Smooth muscle cell (in vitro differentiated cells): ENCODE measurements around the gene VWA5A. TPM values are rescaled to one million over a fixed set of nuclear protein-coding genes. Genes with fewer than 3 reads are reported as not detected.

ENCODE experiments used
- DNase-seq: peaks from one replicate; lab custom pipeline; 2025; ENCODE audit not compliant: unreplicated experiment; lab: John Stamatoyannopoulos, UW
- H2AFZ ChIP-seq: fragments of 200-600 bp; sonication (generic); 2 replicates; pipeline ENCODE4 v1.6.0; 2016; ENCODE audit warnings: antibody characterized with exemption, low read depth, mild to moderate bottlenecking
- H3F3A ChIP-seq: fragments of 200-600 bp; sonication (generic); 2 replicates; pipeline ENCODE4 v1.6.0; 2017; ENCODE audit warnings: antibody characterized with exemption, low read depth
- H3K27ac ChIP-seq: fragments of 200-600 bp; sonication (generic); 2 replicates; pipeline ENCODE4 v1.5.1; 2016; ENCODE audit warnings: low read depth, mild to moderate bottlenecking
- H3K27me3 ChIP-seq: fragments of 200-600 bp; sonication (generic); 2 replicates; pipeline ENCODE4 v1.6.1; 2016; ENCODE audit warnings: low read depth, mild to moderate bottlenecking
- H3K36me3 ChIP-seq: fragments of 200-600 bp; sonication (generic); 2 replicates; pipeline ENCODE4 v1.5.1; 2016; ENCODE audit warnings: low read depth
- H3K4me1 ChIP-seq: fragments of 200-600 bp; sonication (generic); 2 replicates; pipeline ENCODE4 v1.5.1; 2016; ENCODE audit warnings: low read depth
- H3K4me2 ChIP-seq: fragments of 200-600 bp; sonication (generic); 2 replicates; pipeline ENCODE4 v1.6.0; 2016; ENCODE audit warnings: mild to moderate bottlenecking
- H3K4me3 ChIP-seq: fragments of 200-600 bp; sonication (generic); 2 replicates; pipeline ENCODE4 v1.5.1; 2016; ENCODE audit warnings: mild to moderate bottlenecking
- H3K79me2 ChIP-seq: fragments of 200-600 bp; sonication (generic); 2 replicates; pipeline ENCODE4 v1.6.0; 2016; ENCODE audit warnings: low read depth, mild to moderate bottlenecking
- H3K9ac ChIP-seq: fragments of 200-600 bp; sonication (generic); 2 replicates; pipeline ENCODE4 v1.6.0; 2016; ENCODE audit warnings: low read depth
- H3K9me3 ChIP-seq: fragments of 200-600 bp; sonication (generic); replicated peaks from 2 replicates; pipeline ENCODE4 v1.5.1; 2016; ENCODE audit warnings: low read depth
- H4K20me1 ChIP-seq: fragments of 200-600 bp; sonication (generic); 2 replicates; pipeline ENCODE4 v1.6.0; 2016; ENCODE audit warnings: low read depth
- CTCF ChIP-seq: fragments of 200-600 bp; sonication (generic); IDR thresholded peaks from 2 replicates; pipeline ENCODE4 v1.5.1; 2017; ENCODE audit warnings: borderline replicate concordance, mild to moderate bottlenecking, antibody characterized with exemption; ENCODE audit not compliant: insufficient read depth, poor library complexity, severe bottlenecking
- WGBS: methylation state at CpG from one replicate; pipeline ENCODE4 v1.1.7; 2016; ENCODE audit warnings: low lambda C conversion rate; 5-methylcytosine and 5-hydroxymethylcytosine counted together
- polyA plus RNA-seq: library from polyadenylated mRNA; unstranded; fragments of >200 nt; fragmentation: Nextera tagmentation; extraction: Ambion mirVana; gene quantifications from 2 replicates; pipeline ENCODE4 v1.2.1, GENCODE V29; 2016
- total RNA-seq: library from RNA; depleted of rRNA; stranded (reverse); fragments of >200 nt; gene quantifications from 2 replicates; pipeline ENCODE4 v1.2.3, GENCODE V29; 2014

The VWA5A gene
- total and polyA plus RNA-seq, 2 experiments from 2014 or later = 11.5 to 12.3 TPM

- TF ChIP-seq CTCF = no peak
- Histone ChIP-seq H3K4me3 (no peak overlapping the region), H3K79me2 (no peaks in the 10 kb centered on the region), H3K27me3 (no peaks in the 10 kb centered on the region), H2AFZ (no peak overlapping the region), H3K27ac (no peak overlapping the region), H4K20me1 (no peaks in the 10 kb centered on the region), H3K36me3 (no peaks in the 10 kb centered on the region), H3K9me3 (no peaks in the 10 kb centered on the region), H3K4me2 (no peak overlapping the region), H3F3A (no peaks in the 10 kb centered on the region), H3K4me1 (no peaks in the 10 kb centered on the region), H3K9ac (no peak overlapping the region)
- WGBS = 99% methylated on average over 6 of the region's 6 CpGs
- DNase-seq = no peak
These were observed 39.8 kb upstream of the VWA5A start for GRCh38 chr11:124075492-124075840.

GRCh38 chr11:124075841-124076651 is 39.2 kb upstream of the VWA5A start:
- 90% methylated on average over 36 of the region's 36 CpGs for WGBS
- Histone ChIP-seq H2AFZ (no peak overlapping the region), H3K9me3 (no peaks in the 10 kb centered on the region), H3K9ac (no peak overlapping the region), H3K36me3 (no peaks in the 10 kb centered on the region), H3K27me3 (no peaks in the 10 kb centered on the region), H3K79me2 (no peaks in the 10 kb centered on the region), H3K27ac (no peak overlapping the region), H4K20me1 (no peaks in the 10 kb centered on the region), H3F3A (no peaks in the 10 kb centered on the region), H3K4me3 (no peak overlapping the region), H3K4me2 (no peak overlapping the region), H3K4me1 (no peaks in the 10 kb centered on the region)
- DNase-seq = no peak
- TF ChIP-seq CTCF = no peak

- H3K4me2 ChIP-seq = no peak overlapping the region
- no peaks in the 10 kb centered on the region for H3K27me3 ChIP-seq
- H3K9ac ChIP-seq = no peak overlapping the region
- no peaks in the 10 kb centered on the region for H3K4me1 ChIP-seq
- H2AFZ ChIP-seq = no peak overlapping the region
- H3K36me3 ChIP-seq = no peaks in the 10 kb centered on the region
- 89% methylated on average over 1 of the region's 1 CpG for WGBS
- H4K20me1 ChIP-seq = no peaks in the 10 kb centered on the region
- no peak for DNase-seq
- no peaks in the 10 kb centered on the region for H3K79me2 ChIP-seq
- no peaks in the 10 kb centered on the region for H3F3A ChIP-seq
- H3K4me3 ChIP-seq = no peak overlapping the region
- no peak for TF ChIP-seq CTCF
- no peak overlapping the region for H3K27ac ChIP-seq
- H3K9me3 ChIP-seq = no peaks in the 10 kb centered on the region
These were observed 38.0 kb upstream of the VWA5A start for GRCh38 chr11:124077266-124077665.

- DNase-seq = no peak
- Histone ChIP-seq H3K79me2 (no peaks in the 10 kb centered on the region), H3K4me2 (no peak overlapping the region), H4K20me1 (no peaks in the 10 kb centered on the region), H3K4me1 (no peaks in the 10 kb centered on the region), H3K27me3 (no peaks in the 10 kb centered on the region), H3K9me3 (no peaks in the 10 kb centered on the region), H2AFZ (no peak overlapping the region), H3K4me3 (no peak overlapping the region), H3K27ac (peak overlapping the region; percentile 82), H3F3A (no peaks in the 10 kb centered on the region), H3K36me3 (no peaks in the 10 kb centered on the region), H3K9ac (no peak overlapping the region)
- TF ChIP-seq CTCF = no peak
- 15% methylated on average over 2 of the region's 2 CpGs for WGBS
These were observed 36.7 kb upstream of the VWA5A start for GRCh38 chr11:124078591-124078990.
